BE2C (cell line): Measurements from ENCODE around the gene CLP1.
A peak's percentile ranks its signal among the peaks of the same experiment; 100 is the strongest.

Source experiments
- DNase-seq: peaks from one replicate; pipeline ENCODE4 v3.0.0-alpha.2; 2020
- H3K27me3 ChIP-seq: fragments of 250-450 bp; sonication (Bioruptor Pico); 2 replicates; pipeline ENCODE4 v1.5.1; 2020; ENCODE audit warnings: mild to moderate bottlenecking
- H3K36me3 ChIP-seq: fragments of 250-450 bp; sonication (Bioruptor Pico); 2 replicates; pipeline ENCODE4 v1.5.1; 2020; ENCODE audit warnings: mild to moderate bottlenecking
- H3K4me1 ChIP-seq: fragments of 250-450 bp; sonication (Bioruptor Pico); 2 replicates; pipeline ENCODE4 v1.5.1; 2020
- H3K4me3 ChIP-seq: 2 replicates; pipeline ENCODE4 v1.5.1; 2011; ENCODE audit warnings: low read depth, low read length
- H3K9me3 ChIP-seq: fragments of 250-450 bp; sonication (Bioruptor Pico); 2 replicates; pipeline ENCODE4 v1.5.1; 2020
- TF ChIP-seq, protein P1 (sequence below): IDR thresholded peaks from 2 replicates; pipeline ENCODE4 v1.5.1; 2012; ENCODE audit warnings: mild to moderate bottlenecking, low read depth, low read length

The CLP1 gene

GRCh38 chr11:57632116-57632515, 25.4 kb upstream of the CLP1 start:
- H3K36me3 ChIP-seq = no peaks in the 10 kb centered on the region
- H3K4me3 ChIP-seq = no peak overlapping the region
- H3K27me3 ChIP-seq = no peaks in the 10 kb centered on the region
- H3K9me3 ChIP-seq = no peaks in the 10 kb centered on the region
- TF ChIP-seq, protein P1, sequence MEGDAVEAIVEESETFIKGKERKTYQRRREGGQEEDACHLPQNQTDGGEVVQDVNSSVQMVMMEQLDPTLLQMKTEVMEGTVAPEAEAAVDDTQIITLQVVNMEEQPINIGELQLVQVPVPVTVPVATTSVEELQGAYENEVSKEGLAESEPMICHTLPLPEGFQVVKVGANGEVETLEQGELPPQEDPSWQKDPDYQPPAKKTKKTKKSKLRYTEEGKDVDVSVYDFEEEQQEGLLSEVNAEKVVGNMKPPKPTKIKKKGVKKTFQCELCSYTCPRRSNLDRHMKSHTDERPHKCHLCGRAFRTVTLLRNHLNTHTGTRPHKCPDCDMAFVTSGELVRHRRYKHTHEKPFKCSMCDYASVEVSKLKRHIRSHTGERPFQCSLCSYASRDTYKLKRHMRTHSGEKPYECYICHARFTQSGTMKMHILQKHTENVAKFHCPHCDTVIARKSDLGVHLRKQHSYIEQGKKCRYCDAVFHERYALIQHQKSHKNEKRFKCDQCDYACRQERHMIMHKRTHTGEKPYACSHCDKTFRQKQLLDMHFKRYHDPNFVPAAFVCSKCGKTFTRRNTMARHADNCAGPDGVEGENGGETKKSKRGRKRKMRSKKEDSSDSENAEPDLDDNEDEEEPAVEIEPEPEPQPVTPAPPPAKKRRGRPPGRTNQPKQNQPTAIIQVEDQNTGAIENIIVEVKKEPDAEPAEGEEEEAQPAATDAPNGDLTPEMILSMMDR = no peak
- DNase-seq = no peak
- H3K4me1 ChIP-seq = no peaks in the 10 kb centered on the region

DNA sequence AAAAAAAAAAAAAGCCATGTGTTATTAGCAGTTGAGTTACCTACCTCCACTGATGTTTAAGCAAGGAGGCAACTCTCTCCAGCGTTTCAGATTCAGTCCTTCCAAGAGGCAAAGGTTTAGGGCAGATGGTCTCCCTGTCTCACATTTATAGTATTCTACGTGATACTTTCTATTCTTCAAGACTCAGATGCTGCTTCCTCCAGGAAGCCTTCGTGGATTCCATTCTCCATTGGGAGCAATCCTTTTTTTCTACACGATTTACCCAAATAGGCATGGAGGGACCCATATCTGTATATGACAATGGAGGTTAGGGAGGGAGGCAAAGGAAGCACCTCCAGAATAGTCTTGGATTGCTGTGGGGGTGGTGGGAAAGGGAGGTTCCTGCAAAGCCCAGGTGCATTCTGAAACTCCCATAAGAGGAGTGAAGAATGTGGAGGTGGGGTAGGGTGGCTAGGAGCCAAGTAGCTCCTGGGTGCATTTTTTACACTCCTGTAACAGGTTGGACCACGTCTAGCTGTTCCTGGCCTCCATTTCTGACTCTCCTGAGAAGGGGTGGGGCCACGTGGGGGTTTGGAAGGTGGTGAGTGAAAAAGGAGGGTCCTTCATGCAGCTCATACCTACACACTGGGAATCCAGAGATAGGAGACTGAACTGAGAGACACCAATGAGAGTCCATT, 24.0 kb upstream of the CLP1 start:
- Histone ChIP-seq H3K4me1 (no peaks in the 10 kb centered on the region), H3K36me3 (no peaks in the 10 kb centered on the region), H3K27me3 (no peaks in the 10 kb centered on the region), H3K9me3 (no peaks in the 10 kb centered on the region), H3K4me3 (no peak overlapping the region)
- no peak for DNase-seq
- TF ChIP-seq, protein P1 = no peak

GRCh38 chr11:57634311-57634710, 23.3 kb upstream of the CLP1 start:
- Histone ChIP-seq H3K36me3 (no peaks in the 10 kb centered on the region), H3K9me3 (no peaks in the 10 kb centered on the region), H3K4me3 (no peak overlapping the region), H3K4me1 (no peaks in the 10 kb centered on the region), H3K27me3 (no peaks in the 10 kb centered on the region)
- no peak for DNase-seq
- TF ChIP-seq, protein P1 = no peak

- TF ChIP-seq, protein P1 = no peak
- Histone ChIP-seq H3K4me3 (no peak overlapping the region), H3K36me3 (no peaks in the 10 kb centered on the region), H3K4me1 (no peaks in the 10 kb centered on the region), H3K9me3 (no peaks in the 10 kb centered on the region), H3K27me3 (no peaks in the 10 kb centered on the region)
- DNase-seq = no peak
Observed at GRCh38 chr11:57635246-57635645, 22.3 kb upstream of the CLP1 start.

DNA sequence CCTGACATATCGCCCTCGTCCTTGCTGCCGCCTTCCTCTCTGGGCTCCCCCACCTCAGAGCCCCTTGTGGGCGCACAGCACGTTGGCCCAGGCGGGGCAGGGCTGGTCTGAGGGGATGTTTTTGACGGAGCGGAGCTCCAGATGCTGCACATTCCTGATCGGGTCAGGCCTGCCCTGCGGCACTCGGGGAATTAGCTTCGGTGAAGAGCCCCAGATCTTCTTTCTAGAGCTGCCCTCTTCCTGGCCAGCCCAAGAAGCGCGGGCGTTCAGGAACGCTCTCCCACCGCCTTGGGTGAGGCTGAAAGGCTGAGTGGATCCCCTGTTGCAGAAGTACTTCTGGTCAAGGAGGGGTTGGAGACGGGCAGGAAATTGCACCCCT, 19.9 kb upstream of the CLP1 start:
- TF ChIP-seq, protein P1 = no peak
- Histone ChIP-seq H3K27me3 (no peaks in the 10 kb centered on the region), H3K36me3 (no peaks in the 10 kb centered on the region), H3K9me3 (no peaks in the 10 kb centered on the region), H3K4me1 (no peaks in the 10 kb centered on the region), H3K4me3 (peak overlapping the region; percentile 77)
- DNase-seq = no peak

DNA sequence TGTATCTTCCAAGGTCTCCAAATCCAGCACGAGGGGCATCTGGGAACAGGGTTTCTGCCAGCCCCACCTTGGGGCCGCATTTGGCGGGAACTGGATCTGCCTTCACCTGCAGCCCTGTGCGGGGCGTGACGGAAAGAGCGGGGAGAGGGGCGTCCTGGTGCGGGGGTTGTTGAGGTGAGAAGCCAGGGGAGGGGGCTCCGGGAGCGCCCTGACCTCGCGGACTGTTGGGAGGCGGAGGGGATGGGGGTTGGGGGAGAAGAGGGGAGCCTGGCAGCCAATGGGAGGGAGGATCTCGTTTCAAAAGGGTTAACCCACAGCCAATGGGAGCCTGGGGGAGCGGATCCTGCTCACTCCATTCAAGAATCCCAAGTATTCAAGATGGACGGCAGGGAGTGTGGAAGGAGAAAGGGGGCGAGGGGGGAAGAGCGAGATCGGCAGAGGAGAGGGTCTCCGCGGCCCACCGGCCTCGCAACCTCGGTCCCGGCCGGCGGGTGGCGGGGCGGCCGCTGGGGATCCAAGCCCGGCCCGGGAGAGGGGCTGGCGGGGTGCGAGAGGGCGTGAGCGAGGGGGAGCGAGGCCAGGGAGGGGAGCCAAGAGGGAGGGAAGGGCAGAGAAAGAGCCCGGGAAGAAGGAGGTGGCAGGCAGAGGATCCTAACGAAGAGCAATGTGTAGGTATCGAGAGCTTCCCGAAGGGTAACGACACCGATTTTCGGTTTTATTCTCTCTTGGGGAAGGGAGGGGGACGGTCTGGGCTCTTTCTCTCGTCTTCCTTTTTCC, 19.4 kb upstream of the CLP1 start:
- TF ChIP-seq, protein P1 = no peak
- no peaks in the 10 kb centered on the region for H3K27me3 ChIP-seq
- peak; percentile 63 for DNase-seq
- no peaks in the 10 kb centered on the region for H3K4me1 ChIP-seq
- H3K36me3 ChIP-seq = no peaks in the 10 kb centered on the region
- H3K4me3 ChIP-seq = peak overlapping the region; percentile 77
- no peaks in the 10 kb centered on the region for H3K9me3 ChIP-seq
